ENCODE measurements around the gene AIFM1. TPM values are rescaled to one million over a fixed set of nuclear protein-coding genes. Genes with fewer than 3 reads are reported as not detected.

Gene AIFM1
- total and polyA plus RNA-seq, 2 experiments from 2014 or later, result 29.6 to 47.3 TPM

- H3K4me3 Mint-ChIP-seq, result no peak overlapping the region
- no peak overlapping the region for H3K4me3 ChIP-seq
- no peak overlapping the region for H2AFZ ChIP-seq
These were observed 8.5 kb upstream of the AIFM1 start for GRCh38 chrX:130174045-130174704.

More at GRCh38 chrX:130174045-130174704, 8.5 kb upstream of the AIFM1 start:
- H3K4me1 ChIP-seq (ENCODE audit: insufficient read depth), result peaks cover 5% of the 10 kb centered on the region; the same call in 1 of the 2 replicates
- peaks cover 13% of the 10 kb centered on the region; the same call in 1 of the 2 replicates for H3K27me3 ChIP-seq (ENCODE audit: insufficient read depth)
- TF ChIP-seq ZNF331 (CRISPR knock-in tag; IDR thresholded peaks at IDR 0.05; ENCODE audit: low read depth) (no peak), ZNF462 (CRISPR knock-in tag; IDR thresholded peaks at IDR 0.05) (no peak), ETS1 (IDR thresholded peaks at IDR 0.05) (no peak), CTCF (conservative IDR thresholded peaks at IDR 0.05; ENCODE audit: low read depth in 2 of 2) (no peak), EZH2 (IDR thresholded peaks at IDR 0.05; ENCODE audit: low read depth, unreplicated experiment) (no peak), REST (IDR thresholded peaks at IDR 0.05; ENCODE audit: unreplicated experiment) (no peak), POLR2AphosphoS5 (IDR thresholded peaks at IDR 0.05; ENCODE audit: low read depth) (no peak), ZNF114 (CRISPR knock-in tag; IDR thresholded peaks at IDR 0.05) (no peak)
- no peaks in the 10 kb centered on the region for H3K36me3 Mint-ChIP-seq (ENCODE audit: low read depth)
- H3K4me2 ChIP-seq, result no peak overlapping the region
- H4K20me1 ChIP-seq (replicated peaks; ENCODE audit: insufficient read depth), result no peaks in the 10 kb centered on the region
- peaks cover 9% of the 10 kb centered on the region; the same call in 2 of the 3 replicates for H3K4me1 Mint-ChIP-seq
- ATAC-seq, result no peak
- H3K27ac Mint-ChIP-seq, result no peak overlapping the region
- no peaks in the 10 kb centered on the region for H3F3A ChIP-seq (replicated peaks; ENCODE audit: low read depth)
- no peak for DNase-seq (ENCODE audit: low spot score)
- H3K9me3 Mint-ChIP-seq, result no peaks in the 10 kb centered on the region; the same call in 2 of the 3 replicates
- H3K27ac ChIP-seq (ENCODE audit: low read depth), result no peak overlapping the region
- H3K36me3 ChIP-seq (ENCODE audit: insufficient read depth), result no peaks in the 10 kb centered on the region
- H3K27me3 Mint-ChIP-seq (ENCODE audit: insufficient read depth, low read depth, poor library complexity), result peaks cover 18% of the 10 kb centered on the region
- H3K9me2 ChIP-seq (ENCODE audit: insufficient read depth), result no peaks in the 10 kb centered on the region
- no peaks in the 10 kb centered on the region for H3K79me2 ChIP-seq (replicated peaks; ENCODE audit: insufficient read depth)

Data from GM23338 (cell line).